Retinal pigment epithelial cell (primary cell): ENCODE data around the gene DPEP2.

Experiments used
- DNase-seq: peaks from one replicate; pipeline ENCODE4 v3.0.0-alpha.2; 2010; ENCODE audit warnings: low read depth
- H3K4me3 ChIP-seq: 2 replicates; pipeline ENCODE4 v1.5.1; 2011; ENCODE audit warnings: mild to moderate bottlenecking, low read length, control low read depth, moderate library complexity
- CTCF ChIP-seq: conservative IDR thresholded peaks from 2 replicates; pipeline ENCODE4 v1.5.1; 2011; ENCODE audit warnings: low read depth, low read length, control low read depth, inconsistent platforms

DPEP2 gene

DNA sequence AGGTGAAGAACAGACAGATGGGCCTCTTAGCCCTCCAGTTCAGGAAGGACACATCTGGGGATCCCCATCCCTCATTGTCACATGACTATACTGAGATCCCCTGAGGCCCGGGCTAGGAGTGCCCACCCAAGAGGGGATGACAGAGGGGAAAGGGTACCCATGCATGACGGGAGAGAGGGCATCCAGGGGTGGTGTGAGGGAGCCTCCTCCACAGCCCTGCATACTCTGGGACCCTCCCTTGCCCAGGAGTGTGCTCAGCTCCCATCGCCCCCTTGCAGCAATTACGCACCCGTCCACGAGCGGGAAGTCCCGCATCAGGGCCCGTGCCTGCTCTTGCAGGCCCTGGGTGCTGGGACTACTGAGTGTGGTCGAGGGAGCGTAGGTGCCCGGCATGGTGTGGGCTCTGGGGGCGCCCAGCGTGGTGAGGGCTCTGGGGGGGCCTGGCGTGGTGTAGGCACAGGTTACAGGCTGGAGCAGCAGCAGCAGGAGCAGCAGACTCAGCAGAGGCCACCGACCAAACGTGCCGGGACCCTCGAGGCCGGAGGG, 6.5 kb downstream of the DPEP2 start:
- no peak for DNase-seq

DNA sequence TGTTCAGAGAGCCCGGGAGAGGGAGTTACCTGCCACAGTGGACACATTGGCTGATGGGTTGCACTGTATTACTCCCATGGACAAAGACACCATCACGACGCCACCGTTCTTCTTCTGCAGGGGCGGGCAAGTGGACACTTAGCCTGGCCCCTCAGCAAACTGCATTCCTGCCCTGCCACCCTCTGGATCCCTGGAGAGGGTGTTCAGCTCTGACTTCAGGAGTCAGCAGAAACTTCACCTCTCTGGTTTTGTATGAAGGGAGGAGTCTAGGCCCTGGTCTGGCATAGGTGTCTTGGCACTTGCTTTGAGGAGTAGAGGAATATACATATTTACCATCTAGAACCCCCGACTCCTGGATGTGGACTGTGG, 9.3 kb downstream of the DPEP2 start:
- no peak for DNase-seq
- TF ChIP-seq CTCF = no peak
- H3K4me3 ChIP-seq = no peak overlapping the region

More for the DNA sequence above, 6.5 kb downstream of the DPEP2 start:
- no peak overlapping the region for H3K4me3 ChIP-seq
- no peak for TF ChIP-seq CTCF

DNA sequence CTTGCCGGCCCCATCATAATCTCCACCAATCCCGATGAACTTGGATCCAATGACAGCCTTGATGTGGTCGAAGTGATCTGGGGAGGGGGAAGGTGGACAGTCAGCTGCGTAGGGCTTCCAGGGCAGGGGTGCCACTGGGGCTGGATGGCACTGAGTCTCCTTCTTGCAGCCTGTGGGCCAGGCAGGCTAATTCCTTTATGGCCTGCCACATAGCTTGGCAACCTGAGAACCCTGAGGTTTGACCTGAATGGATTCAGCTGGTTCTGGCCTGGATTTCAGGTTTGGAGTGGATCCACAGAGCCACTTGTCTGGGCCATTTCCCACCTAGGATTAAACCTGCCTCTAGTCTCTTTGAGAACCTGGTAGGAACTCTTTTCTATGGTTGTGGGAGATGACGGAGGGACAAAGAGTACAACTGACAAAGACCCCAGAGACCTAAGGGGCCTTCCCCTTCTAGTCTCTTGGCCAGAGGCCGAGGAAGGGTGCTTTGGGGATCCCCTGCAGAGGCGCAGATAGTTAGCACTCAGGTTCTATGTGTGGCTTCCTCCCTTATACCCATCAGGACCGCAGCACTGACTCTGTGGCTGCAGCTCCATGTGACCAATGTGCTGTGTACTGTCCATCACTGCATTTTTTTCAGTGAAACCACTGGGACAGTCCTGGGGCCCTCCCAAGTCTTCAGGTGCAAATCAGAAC, 9.8 kb downstream of the DPEP2 start:
- no peak for DNase-seq
- TF ChIP-seq CTCF = no peak
- no peak overlapping the region for H3K4me3 ChIP-seq

DNA sequence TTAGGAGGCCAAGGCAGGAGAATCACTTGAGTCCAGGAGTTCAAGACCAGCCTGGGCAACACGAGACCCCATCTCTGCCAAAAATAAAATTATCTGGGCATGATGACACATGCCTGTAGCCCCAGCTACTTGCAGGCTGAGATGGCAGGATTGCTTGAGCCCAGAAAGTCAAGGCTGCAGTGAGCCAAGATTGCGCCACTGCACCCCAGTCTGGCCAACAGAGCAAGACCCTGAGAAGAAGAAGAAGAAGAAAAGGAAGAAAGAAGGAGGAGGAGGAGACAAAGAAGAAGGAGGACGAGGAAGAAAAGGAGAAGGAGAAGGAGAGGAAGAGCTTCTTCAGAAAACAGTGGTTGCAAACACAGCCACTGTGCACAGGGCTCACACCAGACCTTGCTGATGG, 10.6 kb downstream of the DPEP2 start:
- TF ChIP-seq CTCF = no peak
- no peak for DNase-seq
- no peak overlapping the region for H3K4me3 ChIP-seq

- DNase-seq = no peak
- no peak overlapping the region for H3K4me3 ChIP-seq
- TF ChIP-seq CTCF = no peak
Measured at GRCh38 chr16:67987460-67988160, 11.7 kb downstream of the DPEP2 start.

DNA sequence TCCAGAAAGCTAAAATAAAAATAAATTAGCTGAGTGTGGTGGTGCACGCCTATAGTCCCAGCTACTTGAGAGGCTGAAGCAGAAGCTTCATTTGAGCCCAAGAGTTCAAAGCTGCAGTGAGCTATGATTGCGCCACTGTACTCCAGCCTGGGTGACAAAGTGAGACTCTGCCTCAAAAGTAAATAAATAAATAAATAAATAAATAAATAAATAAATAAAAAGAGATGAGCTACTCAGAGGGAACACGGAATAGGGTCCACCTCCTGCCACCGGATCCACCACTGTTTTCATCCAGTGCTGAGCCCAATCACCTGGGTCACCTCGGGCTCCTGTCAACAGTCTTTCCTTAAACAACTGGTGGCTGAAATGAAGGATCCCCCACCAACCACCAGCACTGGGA, 12.3 kb downstream of the DPEP2 start:
- no peak for TF ChIP-seq CTCF
- no peak for DNase-seq
- H3K4me3 ChIP-seq = no peak overlapping the region
